Caco-2 (cell line): ENCODE measurements around the gene FCRLA. TPM values are rescaled to one million over a fixed set of nuclear protein-coding genes. Genes with fewer than 3 reads are reported as not detected.

ENCODE experiments used
- BruUV-seq: library from RNA; stranded (reverse); fragments of 400-500 nt; replicated peaks from 2 replicates; lab custom pipeline; 2021; lab: Mats Ljungman, UMichigan
- CTCF ChIA-PET: fragments of 300-600 bp; sonication (Branson Sonifier 250); formaldehyde crosslinking; loops from one replicate; lab custom pipeline; 2022; ENCODE audit warnings: antibody characterized with exemption; lab: Charles Lee
- POLR2A ChIA-PET: fragments of 300-600 bp; sonication (Branson Sonifier 250); formaldehyde crosslinking; loops from one replicate; lab custom pipeline; 2022; ENCODE audit warnings: antibody characterized with exemption; lab: Charles Lee
- DNase-seq, 2 experiments: peaks; one replicate each; pipeline versions ENCODE4 v3.0.0 to v3.0.0-alpha.2; 2020 to 2022
- H3K27me3 ChIP-seq: replicated peaks from 2 replicates; pipeline ENCODE4 v1.6.0; 2011; ENCODE audit warnings: low read length; ENCODE audit not compliant: control insufficient read depth, insufficient read depth
- H3K36me3 ChIP-seq: 2 replicates; pipeline ENCODE4 v1.5.1; 2011; ENCODE audit warnings: low read length; ENCODE audit not compliant: control insufficient read depth, insufficient read depth
- H3K4me1 ChIP-seq: fragments of 250-450 bp; sonication (Bioruptor Pico); 2 replicates; pipeline ENCODE4 v1.5.1; 2020; ENCODE audit warnings: mild to moderate bottlenecking
- H3K4me3 ChIP-seq: 2 replicates; pipeline ENCODE4 v1.5.1; 2011; ENCODE audit warnings: low read depth, mild to moderate bottlenecking, control low read depth, low read length
- H3K9me3 ChIP-seq: fragments of 250-450 bp; sonication (Bioruptor Pico); 2 replicates; pipeline ENCODE4 v1.5.1; 2020; ENCODE audit warnings: mild to moderate bottlenecking, moderate library complexity
- H3K27ac Mint-ChIP-seq: one replicate; pipeline ENCODE4 v1.8.0; 2022; ENCODE audit warnings: mixed read lengths; ENCODE audit not compliant: unreplicated experiment
- H3K27me3 Mint-ChIP-seq: one replicate; pipeline ENCODE4 v1.8.0; 2022; ENCODE audit warnings: mixed read lengths; ENCODE audit not compliant: insufficient read depth, unreplicated experiment
- H3K36me3 Mint-ChIP-seq: one replicate; pipeline ENCODE4 v1.8.0; 2022; ENCODE audit warnings: mild to moderate bottlenecking, mixed read lengths; ENCODE audit not compliant: insufficient read depth, unreplicated experiment
- H3K4me1 Mint-ChIP-seq: one replicate; pipeline ENCODE4 v1.8.0; 2022; ENCODE audit warnings: low read depth, mixed read lengths; ENCODE audit not compliant: unreplicated experiment
- H3K4me3 Mint-ChIP-seq: one replicate; pipeline ENCODE4 v1.8.0; 2022; ENCODE audit warnings: mild to moderate bottlenecking, moderate library complexity, mixed read lengths; ENCODE audit not compliant: unreplicated experiment
- H3K9me3 Mint-ChIP-seq: one replicate; pipeline ENCODE4 v1.8.0; 2022; ENCODE audit warnings: mixed read lengths; ENCODE audit not compliant: unreplicated experiment
- intact Hi-C: fragments of 100-400 bp; cut with micrococcal nuclease; formaldehyde crosslinking; loops from one replicate; pipeline ENCODE4 v1.10.0; 2022; ENCODE audit not compliant: unreplicated experiment
- total RNA-seq: library from RNA; stranded (reverse); gene quantifications from 2 replicates; pipeline ENCODE4 v1.2.3, GENCODE V29; 2022
- TF ChIP-seq, protein P1 (sequence below), 2 experiments: fragments of 200-600 bp in 1 of 2; IDR thresholded peaks; 1 replicate in 1 of 2; 2 replicates in 1 of 2; pipeline versions ENCODE4 v1.5.1 to v1.8.0; 2011 to 2022; ENCODE audit warnings: antibody characterized with exemption in 1 of 2, control low read depth in 1 of 2, inconsistent platforms in 1 of 2, low read depth in 1 of 2, low read length in 1 of 2, mild to moderate bottlenecking in 1 of 2, moderate library complexity in 1 of 2; ENCODE audit not compliant: insufficient read depth in 1 of 2, severe bottlenecking in 1 of 2, unreplicated experiment in 1 of 2

FCRLA gene
- total RNA-seq, 1 experiment from 2014 or later: not detected

DNA sequence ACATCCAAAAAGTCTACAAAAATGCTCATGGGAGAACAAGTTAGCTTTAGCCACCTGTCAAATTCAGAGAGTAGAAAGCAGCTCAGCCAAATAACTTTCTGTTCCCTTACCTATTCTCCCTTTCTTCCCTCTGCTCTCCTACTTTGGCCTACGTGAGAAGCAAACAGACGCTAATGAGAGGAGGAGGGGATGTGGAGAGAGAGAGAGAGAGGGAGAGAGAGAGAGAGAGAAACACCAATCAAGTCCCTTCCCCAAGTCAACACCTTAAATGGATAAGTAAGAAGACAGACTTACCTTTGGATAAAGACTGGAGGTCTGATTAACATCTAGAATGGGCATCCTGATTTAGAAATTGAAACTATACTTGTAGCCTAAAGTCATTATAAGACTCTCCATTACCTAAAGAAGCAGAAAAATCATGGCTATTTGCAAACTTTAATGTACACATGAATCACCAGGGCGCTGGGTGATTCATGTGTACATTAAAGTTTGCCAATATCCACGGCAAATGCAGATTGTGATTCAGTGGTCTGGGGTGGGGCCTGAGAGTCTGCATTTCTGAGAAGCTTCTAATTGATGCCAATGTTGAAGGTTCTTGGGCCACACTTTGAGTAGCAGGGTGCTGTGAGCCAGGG is 29.4 kb downstream of the FCRLA start:
- no peaks in the 10 kb centered on the region for H3K4me1 ChIP-seq
- no peaks in the 10 kb centered on the region for H3K9me3 ChIP-seq
- TF ChIP-seq, protein P1, sequence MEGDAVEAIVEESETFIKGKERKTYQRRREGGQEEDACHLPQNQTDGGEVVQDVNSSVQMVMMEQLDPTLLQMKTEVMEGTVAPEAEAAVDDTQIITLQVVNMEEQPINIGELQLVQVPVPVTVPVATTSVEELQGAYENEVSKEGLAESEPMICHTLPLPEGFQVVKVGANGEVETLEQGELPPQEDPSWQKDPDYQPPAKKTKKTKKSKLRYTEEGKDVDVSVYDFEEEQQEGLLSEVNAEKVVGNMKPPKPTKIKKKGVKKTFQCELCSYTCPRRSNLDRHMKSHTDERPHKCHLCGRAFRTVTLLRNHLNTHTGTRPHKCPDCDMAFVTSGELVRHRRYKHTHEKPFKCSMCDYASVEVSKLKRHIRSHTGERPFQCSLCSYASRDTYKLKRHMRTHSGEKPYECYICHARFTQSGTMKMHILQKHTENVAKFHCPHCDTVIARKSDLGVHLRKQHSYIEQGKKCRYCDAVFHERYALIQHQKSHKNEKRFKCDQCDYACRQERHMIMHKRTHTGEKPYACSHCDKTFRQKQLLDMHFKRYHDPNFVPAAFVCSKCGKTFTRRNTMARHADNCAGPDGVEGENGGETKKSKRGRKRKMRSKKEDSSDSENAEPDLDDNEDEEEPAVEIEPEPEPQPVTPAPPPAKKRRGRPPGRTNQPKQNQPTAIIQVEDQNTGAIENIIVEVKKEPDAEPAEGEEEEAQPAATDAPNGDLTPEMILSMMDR (IDR thresholded peaks at IDR 0.05; ENCODE audit: insufficient read depth in 1 of 2, low read depth in 1 of 2, low read length in 1 of 2, severe bottlenecking in 1 of 2, unreplicated experiment in 1 of 2): no peak
- no peak overlapping the region for H3K27ac Mint-ChIP-seq
- no peaks in the 10 kb centered on the region for H3K4me1 Mint-ChIP-seq
- no TSS peak for BruUV-seq
- no peaks in the 10 kb centered on the region for H3K9me3 Mint-ChIP-seq
- intact Hi-C loops: no loop called here
- ChIA-PET POLR2A (no interaction called here), CTCF (no interaction called here)
- no peaks in the 10 kb centered on the region for H3K36me3 ChIP-seq
- H3K36me3 Mint-ChIP-seq: no peaks in the 10 kb centered on the region
- H3K4me3 ChIP-seq: no peak overlapping the region
- peaks cover 13% of the 10 kb centered on the region for H3K27me3 Mint-ChIP-seq
- H3K4me3 Mint-ChIP-seq: no peak overlapping the region
- no peaks in the 10 kb centered on the region for H3K27me3 ChIP-seq
- DNase-seq: no peak

DNA sequence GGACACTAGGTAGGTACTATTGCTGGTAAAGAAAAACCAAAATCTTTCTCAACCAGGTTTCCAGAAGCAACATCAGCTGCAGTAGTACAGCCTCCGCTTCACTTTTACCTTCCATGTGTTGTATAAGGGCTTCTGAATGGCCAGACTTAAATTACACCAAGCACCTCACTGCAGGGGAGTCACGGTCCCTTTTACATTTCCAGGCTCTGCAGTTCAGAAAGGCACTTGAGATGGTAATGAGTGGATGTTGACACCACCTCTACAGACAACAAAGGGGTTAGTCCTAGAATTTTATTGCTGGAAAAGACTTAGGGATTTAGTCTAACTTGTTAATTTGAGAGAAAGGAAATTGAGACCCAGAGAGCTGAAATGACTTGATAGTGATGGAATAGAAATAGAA is 30.6 kb downstream of the FCRLA start:
- no peaks in the 10 kb centered on the region for H3K9me3 Mint-ChIP-seq
- Histone ChIP-seq H3K4me3 (no peak overlapping the region), H3K9me3 (no peaks in the 10 kb centered on the region), H3K36me3 (no peaks in the 10 kb centered on the region), H3K4me1 (no peaks in the 10 kb centered on the region), H3K27me3 (no peaks in the 10 kb centered on the region)
- H3K36me3 Mint-ChIP-seq: no peaks in the 10 kb centered on the region
- no peaks in the 10 kb centered on the region for H3K4me1 Mint-ChIP-seq
- peaks cover 6% of the 10 kb centered on the region for H3K27me3 Mint-ChIP-seq
- intact Hi-C loops: no loop called here
- TF ChIP-seq, protein P1 (IDR thresholded peaks at IDR 0.05; ENCODE audit: insufficient read depth in 1 of 2, low read depth in 1 of 2, low read length in 1 of 2, severe bottlenecking in 1 of 2, unreplicated experiment in 1 of 2): no peak
- DNase-seq: no peak
- no peak overlapping the region for H3K4me3 Mint-ChIP-seq
- CTCF ChIA-PET: interaction anchor here (0.9 kb wide), 1 partner anchor 29 kb away, joined by 3 read pairs; no protein-coding TSS in a partner anchor
- POLR2A ChIA-PET: no interaction called here
- H3K27ac Mint-ChIP-seq: no peak overlapping the region
- no TSS peak for BruUV-seq

- Histone ChIP-seq H3K27me3 (no peaks in the 10 kb centered on the region), H3K36me3 (no peaks in the 10 kb centered on the region), H3K4me1 (no peaks in the 10 kb centered on the region), H3K9me3 (no peaks in the 10 kb centered on the region), H3K4me3 (no peak overlapping the region)
- Mint-ChIP-seq H3K4me3 (no peak overlapping the region), H3K36me3 (no peaks in the 10 kb centered on the region), H3K27ac (no peak overlapping the region), H3K9me3 (no peaks in the 10 kb centered on the region), H3K27me3 (peaks cover 4% of the 10 kb centered on the region), H3K4me1 (no peaks in the 10 kb centered on the region)
- TF ChIP-seq, protein P1 (IDR thresholded peaks at IDR 0.05; ENCODE audit: insufficient read depth in 1 of 2, low read depth in 1 of 2, low read length in 1 of 2, severe bottlenecking in 1 of 2, unreplicated experiment in 1 of 2): peak; percentile 51 to 54
- ChIA-PET POLR2A (no interaction called here), CTCF (interaction anchor here (0.5 to 1.2 kb wide), 10 partner anchors 11 to 353 kb away, joined by 3 to 5 read pairs (median 3); partner anchors contain the start of gene DUSP12)
- peak; percentile 45 to 54 for DNase-seq
- no TSS peak for BruUV-seq
- intact Hi-C loops: no loop called here
Measured at GRCh38 chr1:161738627-161739287, 31.7 kb downstream of the FCRLA start.
